AG09309 (cell line): ENCODE measurements around the gene WDR86.

ENCODE experiments used
- DNase-seq: peaks from one replicate; pipeline ENCODE4 v3.0.0-alpha.2; 2010; ENCODE audit warnings: low read depth
- H3K4me3 ChIP-seq: 2 replicates; pipeline ENCODE4 v1.5.1; 2011; ENCODE audit warnings: mild to moderate bottlenecking, low read depth, low read length, moderate library complexity; ENCODE audit not compliant: control insufficient read depth
- CTCF ChIP-seq: IDR thresholded peaks from 2 replicates; pipeline ENCODE4 v1.5.1; 2011; ENCODE audit warnings: mild to moderate bottlenecking, low read depth, low read length, inconsistent platforms; ENCODE audit not compliant: insufficient read depth, control insufficient read depth; ENCODE audit errors: missing control alignments

The WDR86 gene

GRCh38 chr7:151413241-151413640 lies 3.4 kb upstream of the WDR86 start:
- H3K4me3 ChIP-seq: no peak overlapping the region
- DNase-seq: no peak
- TF ChIP-seq CTCF: no peak

GRCh38 chr7:151412318-151412717 lies 2.5 kb upstream of the WDR86 start:
- H3K4me3 ChIP-seq: no peak overlapping the region
- TF ChIP-seq CTCF: no peak
- DNase-seq: no peak

GRCh38 chr7:151411551-151411950 lies 1.7 kb upstream of the WDR86 start:
- DNase-seq: no peak
- no peak overlapping the region for H3K4me3 ChIP-seq
- TF ChIP-seq CTCF: no peak

- no peak overlapping the region; the same call in 1 of the 2 replicates for H3K4me3 ChIP-seq
- no peak for DNase-seq
- no peak for TF ChIP-seq CTCF
Measured at GRCh38 chr7:151410405-151411390, 860 bp upstream of the WDR86 start.

GRCh38 chr7:151408839-151409666 lies 785 bp downstream of the WDR86 start:
- H3K4me3 ChIP-seq: no peak overlapping the region
- no peak for TF ChIP-seq CTCF
- no peak for DNase-seq

GRCh38 chr7:151408498-151408838 lies 1.4 kb downstream of the WDR86 start:
- no peak overlapping the region for H3K4me3 ChIP-seq
- no peak for DNase-seq
- TF ChIP-seq CTCF: no peak
